Osteoblast (primary cell): Measurements from ENCODE around the gene MACROD2. TPM values are rescaled to one million over a fixed set of nuclear protein-coding genes. Genes with fewer than 3 reads are reported as not detected.

Source experiments
- DNase-seq: peaks from one replicate; pipeline ENCODE4 v3.0.0; 2011; ENCODE audit warnings: low spot score, mixed read lengths; ENCODE audit not compliant: insufficient read length; ENCODE audit errors: missing footprints
- H2AFZ ChIP-seq: 2 replicates; pipeline ENCODE4 v1.6.0; 2011; ENCODE audit warnings: mild to moderate bottlenecking, low read length
- H3K27ac ChIP-seq: 2 replicates; pipeline ENCODE4 v1.5.1; 2011; ENCODE audit warnings: mild to moderate bottlenecking, low read depth, low read length, moderate library complexity
- H3K27me3 ChIP-seq: 2 replicates; pipeline ENCODE4 v1.6.0; 2012; ENCODE audit warnings: mild to moderate bottlenecking, control low read depth, inconsistent platforms, low read length, moderate library complexity; ENCODE audit not compliant: insufficient read depth
- H3K36me3 ChIP-seq: 2 replicates; pipeline ENCODE4 v1.5.1; 2011; ENCODE audit warnings: mild to moderate bottlenecking, low read length, control low read depth, moderate library complexity; ENCODE audit not compliant: insufficient read depth
- H3K4me1 ChIP-seq: 2 replicates; pipeline ENCODE4 v1.5.1; 2011; ENCODE audit warnings: mild to moderate bottlenecking, low read length, control low read depth, moderate library complexity; ENCODE audit not compliant: insufficient read depth
- H3K4me2 ChIP-seq: 2 replicates; pipeline ENCODE4 v1.6.0; 2011; ENCODE audit warnings: mild to moderate bottlenecking, low read length; ENCODE audit not compliant: insufficient read depth
- H3K4me3 ChIP-seq: fragments of 200-600 bp; sonication (generic); 3 replicates; pipeline ENCODE4 v1.5.1; 2012; ENCODE audit warnings: mild to moderate bottlenecking, low read length, inconsistent platforms; ENCODE audit not compliant: insufficient read depth
- H3K79me2 ChIP-seq: 2 replicates; pipeline ENCODE4 v1.6.0; 2012; ENCODE audit warnings: mild to moderate bottlenecking, low read length, control low read depth, inconsistent platforms; ENCODE audit not compliant: insufficient read depth
- H3K9me3 ChIP-seq: 2 replicates; pipeline ENCODE4 v1.5.1; 2011; ENCODE audit warnings: low read depth, low read length, control low read depth
- H4K20me1 ChIP-seq: 2 replicates; pipeline ENCODE4 v1.6.0; 2012; ENCODE audit warnings: mild to moderate bottlenecking, low read length, control low read depth; ENCODE audit not compliant: insufficient read depth
- total RNA-seq: library from RNA; depleted of rRNA; stranded (reverse); fragments of >200 nt; gene quantifications from 2 replicates; pipeline ENCODE4 v1.2.3, GENCODE V29; 2012
- TF ChIP-seq, protein P1 (sequence below): IDR thresholded peaks from 2 replicates; pipeline ENCODE4 v1.5.1; 2011; ENCODE audit warnings: mild to moderate bottlenecking, low read depth, low read length, moderate library complexity; ENCODE audit errors: extremely low read depth

Gene MACROD2
- total RNA-seq, 1 donor, result 4.0 TPM

DNA sequence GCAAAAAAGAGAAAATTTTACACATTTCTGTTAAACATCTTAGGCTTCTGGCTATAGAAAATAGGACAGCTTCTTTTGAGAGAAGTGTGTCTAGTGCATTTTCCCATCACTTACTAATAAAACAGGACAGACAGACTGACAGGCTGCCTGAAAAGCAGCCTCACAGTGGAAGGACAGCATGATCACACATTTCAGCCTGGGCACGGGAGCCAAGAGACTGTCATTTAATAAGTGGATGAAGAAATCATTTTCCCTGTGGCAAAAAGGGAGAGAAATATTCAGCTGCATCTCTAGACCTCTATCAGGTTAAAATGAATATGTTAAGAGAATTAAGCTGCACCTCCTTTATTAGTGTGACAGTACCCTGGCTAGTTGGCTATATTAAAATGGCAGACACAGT lies 1617.5 kb downstream of the MACROD2 start:
- no peak overlapping the region for H3K4me3 ChIP-seq
- TF ChIP-seq, protein P1, sequence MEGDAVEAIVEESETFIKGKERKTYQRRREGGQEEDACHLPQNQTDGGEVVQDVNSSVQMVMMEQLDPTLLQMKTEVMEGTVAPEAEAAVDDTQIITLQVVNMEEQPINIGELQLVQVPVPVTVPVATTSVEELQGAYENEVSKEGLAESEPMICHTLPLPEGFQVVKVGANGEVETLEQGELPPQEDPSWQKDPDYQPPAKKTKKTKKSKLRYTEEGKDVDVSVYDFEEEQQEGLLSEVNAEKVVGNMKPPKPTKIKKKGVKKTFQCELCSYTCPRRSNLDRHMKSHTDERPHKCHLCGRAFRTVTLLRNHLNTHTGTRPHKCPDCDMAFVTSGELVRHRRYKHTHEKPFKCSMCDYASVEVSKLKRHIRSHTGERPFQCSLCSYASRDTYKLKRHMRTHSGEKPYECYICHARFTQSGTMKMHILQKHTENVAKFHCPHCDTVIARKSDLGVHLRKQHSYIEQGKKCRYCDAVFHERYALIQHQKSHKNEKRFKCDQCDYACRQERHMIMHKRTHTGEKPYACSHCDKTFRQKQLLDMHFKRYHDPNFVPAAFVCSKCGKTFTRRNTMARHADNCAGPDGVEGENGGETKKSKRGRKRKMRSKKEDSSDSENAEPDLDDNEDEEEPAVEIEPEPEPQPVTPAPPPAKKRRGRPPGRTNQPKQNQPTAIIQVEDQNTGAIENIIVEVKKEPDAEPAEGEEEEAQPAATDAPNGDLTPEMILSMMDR, result no peak
- H2AFZ ChIP-seq, result no peak overlapping the region
- H3K79me2 ChIP-seq, result no peaks in the 10 kb centered on the region
- no peaks in the 10 kb centered on the region for H3K27me3 ChIP-seq
- DNase-seq, result no peak
- no peak overlapping the region for H3K27ac ChIP-seq
- H3K36me3 ChIP-seq, result no peaks in the 10 kb centered on the region
- no peaks in the 10 kb centered on the region for H3K9me3 ChIP-seq
- no peak overlapping the region for H3K4me2 ChIP-seq
- H4K20me1 ChIP-seq, result no peaks in the 10 kb centered on the region
- peaks cover 8% of the 10 kb centered on the region for H3K4me1 ChIP-seq

DNA sequence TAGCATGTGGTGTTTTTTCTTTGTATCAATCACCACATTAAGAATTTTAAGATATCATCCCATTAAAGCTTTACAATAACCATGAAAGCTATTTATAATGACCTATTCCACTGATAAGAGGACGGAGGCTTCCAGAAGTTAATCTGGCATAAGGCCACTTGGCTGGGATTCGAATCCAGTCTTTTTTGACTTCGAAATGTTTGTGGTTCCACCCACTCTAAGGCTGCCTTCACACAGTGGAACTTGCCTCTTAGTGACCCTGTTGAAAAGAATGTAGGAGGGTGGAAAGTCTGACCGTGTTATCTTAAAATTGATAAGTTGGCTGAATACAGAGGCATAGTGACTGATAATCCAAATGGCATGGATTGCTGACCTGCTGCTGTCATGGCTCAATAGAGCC lies 1618.2 kb downstream of the MACROD2 start:
- no peak overlapping the region for H3K4me3 ChIP-seq
- no peak overlapping the region for H2AFZ ChIP-seq
- no peaks in the 10 kb centered on the region for H3K9me3 ChIP-seq
- no peak overlapping the region for H3K4me2 ChIP-seq
- DNase-seq, result no peak
- no peaks in the 10 kb centered on the region for H4K20me1 ChIP-seq
- no peaks in the 10 kb centered on the region for H3K79me2 ChIP-seq
- H3K27ac ChIP-seq, result no peak overlapping the region
- H3K27me3 ChIP-seq, result no peaks in the 10 kb centered on the region
- peaks cover 8% of the 10 kb centered on the region for H3K4me1 ChIP-seq
- no peaks in the 10 kb centered on the region for H3K36me3 ChIP-seq
- TF ChIP-seq, protein P1, result no peak

DNA sequence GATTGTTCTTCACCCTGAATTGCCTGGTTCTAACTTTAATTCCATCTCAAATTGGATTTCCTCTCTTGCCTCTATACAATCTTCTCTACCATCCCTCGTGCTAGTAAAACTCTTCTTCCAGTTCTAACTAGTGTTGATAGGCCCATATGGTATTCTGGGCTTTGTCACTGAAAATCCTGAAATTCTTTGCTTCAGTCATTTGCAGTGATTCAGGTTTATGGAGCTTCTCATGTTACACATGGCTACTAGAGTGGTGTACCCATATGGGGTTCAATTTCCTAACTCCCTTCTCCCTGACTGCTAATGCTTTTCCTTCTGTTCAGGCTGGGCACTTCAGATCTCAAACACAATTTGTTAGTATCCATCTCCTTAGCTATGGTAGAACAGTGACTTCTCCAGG lies 1621.3 kb downstream of the MACROD2 start:
- Histone ChIP-seq H3K9me3 (no peaks in the 10 kb centered on the region), H3K4me3 (no peak overlapping the region), H3K27ac (no peak overlapping the region), H2AFZ (no peak overlapping the region), H3K36me3 (no peaks in the 10 kb centered on the region), H3K4me2 (no peak overlapping the region), H3K27me3 (no peaks in the 10 kb centered on the region), H3K4me1 (peaks cover 8% of the 10 kb centered on the region), H4K20me1 (no peaks in the 10 kb centered on the region), H3K79me2 (no peaks in the 10 kb centered on the region)
- TF ChIP-seq, protein P1, result no peak
- DNase-seq, result peak; percentile 83

DNA sequence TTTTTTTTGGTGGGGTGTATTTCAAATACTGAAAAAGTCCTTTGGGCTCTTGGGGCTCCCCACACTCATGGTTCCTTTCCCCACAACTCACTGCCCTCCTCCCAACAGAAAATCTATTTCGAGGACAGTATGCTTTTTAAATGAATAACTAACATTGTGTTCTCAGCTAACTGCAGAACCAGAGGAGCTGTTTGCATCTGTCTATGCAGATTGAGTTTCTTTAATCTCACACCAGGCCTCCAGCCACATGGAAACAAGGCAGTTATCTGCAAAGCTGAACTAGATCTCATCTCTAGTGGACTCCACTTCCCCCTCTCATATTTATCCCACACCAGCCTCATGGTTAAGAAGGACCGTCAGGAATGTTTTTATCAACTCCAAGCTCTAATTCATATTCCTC lies 1622.8 kb downstream of the MACROD2 start:
- Histone ChIP-seq H3K27me3 (no peaks in the 10 kb centered on the region), H3K27ac (no peak overlapping the region), H3K4me1 (peaks cover 8% of the 10 kb centered on the region), H3K4me3 (no peak overlapping the region), H3K4me2 (no peak overlapping the region), H4K20me1 (no peaks in the 10 kb centered on the region), H3K79me2 (no peaks in the 10 kb centered on the region), H3K9me3 (no peaks in the 10 kb centered on the region), H3K36me3 (no peaks in the 10 kb centered on the region), H2AFZ (no peak overlapping the region)
- no peak for DNase-seq
- TF ChIP-seq, protein P1, result no peak
